HG03432 (cell line): ENCODE measurements around the gene RTEL1.
A peak's percentile ranks its signal among the peaks of the same experiment; 100 is the strongest.

Source experiments
- ATAC-seq: cut with Tn5 transposase; IDR thresholded peaks from one replicate; pipeline ENCODE4 v1.9.1; 2021; ENCODE audit warnings: mild to moderate bottlenecking, moderate library complexity; ENCODE audit not compliant: unreplicated experiment

The RTEL1 gene

DNA sequence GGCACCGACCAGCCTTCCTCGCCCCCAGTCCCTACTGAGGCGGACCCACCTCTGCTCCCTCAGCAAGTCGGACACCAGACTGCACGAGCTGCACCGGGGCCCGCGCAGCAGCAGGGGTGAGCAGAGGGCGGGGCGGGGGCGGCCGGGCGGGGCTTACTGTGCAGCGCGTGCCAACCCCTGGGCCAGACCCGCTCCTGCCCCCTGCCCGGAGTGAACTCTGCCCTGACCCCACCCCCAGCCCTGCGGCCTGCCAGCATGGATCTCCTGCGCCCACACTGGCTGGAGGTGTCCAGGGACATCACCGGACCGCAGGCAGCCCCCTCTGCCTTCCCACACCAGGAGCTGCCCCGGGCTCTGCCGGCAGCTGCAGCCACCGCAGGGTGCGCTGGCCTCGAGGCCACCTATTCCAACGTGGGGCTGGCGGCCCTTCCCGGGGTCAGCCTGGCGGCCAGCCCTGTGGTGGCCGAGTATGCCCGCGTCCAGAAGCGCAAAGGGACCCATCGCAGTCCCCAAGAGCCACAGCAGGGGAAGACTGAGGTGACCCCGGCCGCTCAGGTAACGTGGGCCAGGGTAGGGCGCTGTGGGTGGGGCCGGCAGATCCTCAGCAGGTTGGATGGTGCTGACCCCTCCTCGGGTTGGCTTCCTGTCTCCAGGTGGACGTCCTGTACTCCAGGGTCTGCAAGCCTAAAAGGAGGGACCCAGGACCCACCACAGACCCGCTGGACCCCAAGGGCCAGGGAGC, 80.0 kb downstream of the RTEL1 start:
- no peak for ATAC-seq

DNA sequence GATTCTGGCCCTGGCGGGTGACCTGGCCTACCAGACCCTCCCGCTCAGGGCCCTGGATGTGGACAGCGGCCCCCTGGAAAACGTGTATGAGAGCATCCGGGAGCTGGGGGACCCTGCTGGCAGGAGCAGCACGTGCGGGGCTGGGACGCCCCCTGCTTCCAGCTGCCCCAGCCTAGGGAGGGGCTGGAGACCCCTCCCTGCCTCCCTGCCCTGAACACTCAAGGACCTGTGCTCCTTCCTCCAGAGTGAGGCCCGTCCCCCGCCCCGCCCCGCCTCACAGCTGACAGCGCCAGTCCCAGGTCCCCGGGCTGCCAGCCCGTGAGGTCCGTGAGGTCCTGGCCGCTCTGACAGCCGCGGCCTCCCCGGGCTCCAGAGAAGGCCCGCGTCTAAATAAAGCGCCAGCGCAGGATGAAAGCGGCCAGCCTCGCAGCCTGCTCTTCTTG, 80.6 kb downstream of the RTEL1 start:
- no peak for ATAC-seq

DNA sequence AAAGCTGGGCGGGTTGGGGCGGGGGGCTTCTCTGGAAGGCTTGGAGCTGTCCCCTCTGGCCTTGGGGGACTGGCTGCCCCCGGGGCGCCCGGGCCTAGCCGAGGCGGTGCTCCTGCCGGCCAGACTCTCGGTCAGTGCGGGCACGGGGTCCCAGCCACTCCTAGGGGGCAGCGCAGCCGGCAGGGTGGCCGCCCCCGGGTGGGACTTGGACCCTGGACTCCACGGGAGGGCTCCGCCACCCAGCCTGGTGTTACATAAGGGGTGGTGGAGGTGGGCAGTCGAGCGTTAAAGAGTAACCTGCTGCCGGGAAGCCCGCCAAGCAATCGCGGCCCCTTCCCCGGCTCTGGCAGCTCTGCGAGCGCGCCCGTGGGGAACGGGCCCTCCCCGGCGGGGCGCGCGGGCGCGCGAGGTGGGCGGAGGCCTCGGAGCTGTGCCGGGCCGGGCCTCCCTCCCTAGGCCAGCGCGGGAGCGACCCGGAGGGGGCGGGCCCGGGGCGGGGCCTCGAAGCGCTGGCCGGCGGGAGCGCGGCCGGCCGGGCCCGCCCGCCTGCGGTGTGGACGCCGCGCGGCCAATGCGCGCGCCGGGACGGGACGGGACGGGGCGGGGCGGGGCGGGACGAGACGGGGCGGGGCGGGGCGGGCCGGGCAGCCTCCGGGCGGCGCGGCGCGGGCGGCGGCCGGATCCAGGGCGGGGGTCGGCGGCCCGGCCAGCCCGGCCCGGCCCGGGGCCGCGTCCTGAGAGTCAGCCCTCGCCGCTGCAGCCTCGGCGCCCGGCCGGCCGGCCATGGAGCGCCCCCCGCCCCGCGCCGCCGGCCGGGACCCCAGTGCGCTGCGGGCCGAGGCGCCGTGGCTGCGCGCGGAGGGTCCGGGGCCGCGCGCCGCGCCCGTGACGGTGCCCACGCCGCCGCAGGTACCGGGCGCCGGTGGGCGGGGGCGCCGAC, 81.3 kb downstream of the RTEL1 start, which contains the start of gene SLC2A4RG:
SLC2A4RG (plus strand) TSS at position 647 of the 940 bp plus-strand sequence; CDS start at position 784, 137 bp downstream.
- peak; percentile 53 for ATAC-seq

DNA sequence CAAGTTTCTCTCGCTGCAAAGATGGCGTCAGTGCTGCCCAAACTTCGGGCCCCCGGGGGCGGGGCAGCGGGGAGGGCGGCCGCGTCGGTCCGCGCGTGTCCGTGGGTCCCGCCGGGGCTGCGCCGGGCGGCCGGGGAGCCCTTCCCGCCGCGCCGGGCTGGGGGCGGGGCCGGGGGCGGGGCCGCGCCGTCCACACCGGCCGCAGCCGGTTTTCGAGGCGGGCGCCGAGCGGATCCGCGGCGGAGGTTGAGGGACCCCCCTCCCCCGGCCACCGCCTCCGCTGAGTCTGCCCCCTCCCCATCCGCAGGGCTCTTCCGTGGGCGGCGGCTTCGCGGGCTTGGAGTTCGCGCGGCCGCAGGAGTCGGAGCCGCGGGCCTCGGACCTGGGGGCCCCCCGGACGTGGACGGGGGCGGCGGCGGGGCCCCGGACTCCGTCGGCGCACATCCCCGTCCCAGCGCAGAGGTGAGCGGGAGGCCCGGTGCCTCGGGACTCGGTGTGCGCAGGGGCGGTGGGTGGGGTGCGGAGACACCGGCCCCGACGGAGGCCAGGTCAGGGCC, 82.0 kb downstream of the RTEL1 start:
- ATAC-seq, result peak; percentile 20

DNA sequence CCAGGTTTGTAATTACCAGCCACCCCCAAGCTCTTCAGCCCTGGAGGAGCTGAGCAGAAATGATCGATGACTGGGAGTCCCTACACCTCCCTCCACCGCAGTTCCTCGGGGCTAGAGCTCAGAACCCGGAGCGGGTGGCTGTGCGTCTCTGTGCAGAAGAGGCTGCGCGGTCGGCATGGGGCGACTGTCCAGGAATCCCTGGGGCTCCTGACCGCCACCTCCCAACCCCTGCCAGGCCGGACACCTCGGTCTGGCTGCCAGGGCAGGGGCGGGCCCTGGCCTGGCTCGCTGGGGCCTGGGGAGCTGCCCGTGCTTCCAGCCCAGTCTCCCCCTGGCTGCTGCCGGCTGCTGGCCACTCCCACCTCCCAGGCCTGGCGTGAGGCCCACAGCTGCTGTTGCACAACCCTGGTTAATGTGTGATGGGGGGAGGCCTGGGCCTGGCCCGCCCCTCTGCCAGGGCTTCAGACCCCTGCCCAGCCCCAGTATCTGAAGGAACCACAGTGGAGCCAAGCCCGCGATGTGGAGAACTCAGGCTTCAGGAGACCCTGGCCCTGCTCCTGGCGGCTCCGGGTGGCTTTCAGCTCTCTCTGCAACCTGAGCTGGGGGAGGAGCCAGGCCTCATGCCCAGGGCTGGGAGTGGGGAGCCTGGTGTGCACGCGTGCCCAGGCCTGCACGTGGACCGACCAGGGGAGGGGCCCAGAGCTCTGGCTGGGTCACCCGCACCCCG, 82.7 kb downstream of the RTEL1 start:
- ATAC-seq, result no peak

DNA sequence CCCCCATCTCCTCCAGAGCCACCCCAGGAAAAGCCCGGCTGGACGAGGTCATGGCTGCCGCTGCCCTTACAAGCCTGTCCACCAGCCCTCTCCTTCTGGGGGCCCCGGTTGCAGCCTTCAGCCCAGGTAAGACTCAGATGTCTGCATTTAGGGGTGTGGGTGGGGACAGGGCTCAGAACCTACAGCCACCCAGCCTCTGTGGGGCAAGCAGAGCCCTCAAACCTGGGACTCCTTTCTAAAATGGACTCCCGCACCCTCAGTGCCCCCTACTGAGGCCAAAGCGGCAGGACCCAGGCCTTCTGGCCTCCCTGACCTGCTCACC, 83.2 kb downstream of the RTEL1 start:
- no peak for ATAC-seq

DNA sequence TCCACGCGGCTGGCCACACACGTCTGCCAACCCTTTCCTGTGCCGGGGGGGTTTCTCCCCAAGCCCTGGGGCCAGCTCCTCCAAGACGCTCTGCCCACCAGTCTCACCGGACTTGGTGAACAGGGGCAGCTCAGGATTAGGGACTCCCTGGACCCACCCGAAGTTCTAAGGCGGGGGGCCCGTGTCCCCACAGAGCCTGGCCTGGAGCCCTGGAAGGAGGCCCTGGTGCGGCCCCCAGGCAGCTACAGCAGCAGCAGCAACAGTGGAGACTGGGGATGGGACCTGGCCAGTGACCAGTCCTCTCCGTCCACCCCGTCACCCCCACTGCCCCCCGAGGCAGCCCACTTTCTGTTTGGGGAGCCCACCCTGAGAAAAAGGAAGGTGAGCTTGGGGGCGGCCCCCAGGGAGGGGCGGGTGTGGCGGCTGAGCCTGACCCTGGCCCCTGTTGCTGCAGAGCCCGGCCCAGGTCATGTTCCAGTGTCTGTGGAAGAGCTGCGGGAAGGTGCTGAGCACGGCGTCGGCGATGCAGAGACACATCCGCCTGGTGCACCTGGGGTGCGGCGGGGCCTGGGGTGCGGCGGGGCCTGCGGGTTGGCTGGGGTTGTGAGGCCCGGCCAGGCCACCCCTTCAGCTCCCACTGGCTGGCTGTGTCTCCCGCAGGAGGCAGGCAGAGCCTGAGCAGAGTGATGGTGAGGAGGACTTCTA, 83.7 kb downstream of the RTEL1 start:
- ATAC-seq, result no peak

DNA sequence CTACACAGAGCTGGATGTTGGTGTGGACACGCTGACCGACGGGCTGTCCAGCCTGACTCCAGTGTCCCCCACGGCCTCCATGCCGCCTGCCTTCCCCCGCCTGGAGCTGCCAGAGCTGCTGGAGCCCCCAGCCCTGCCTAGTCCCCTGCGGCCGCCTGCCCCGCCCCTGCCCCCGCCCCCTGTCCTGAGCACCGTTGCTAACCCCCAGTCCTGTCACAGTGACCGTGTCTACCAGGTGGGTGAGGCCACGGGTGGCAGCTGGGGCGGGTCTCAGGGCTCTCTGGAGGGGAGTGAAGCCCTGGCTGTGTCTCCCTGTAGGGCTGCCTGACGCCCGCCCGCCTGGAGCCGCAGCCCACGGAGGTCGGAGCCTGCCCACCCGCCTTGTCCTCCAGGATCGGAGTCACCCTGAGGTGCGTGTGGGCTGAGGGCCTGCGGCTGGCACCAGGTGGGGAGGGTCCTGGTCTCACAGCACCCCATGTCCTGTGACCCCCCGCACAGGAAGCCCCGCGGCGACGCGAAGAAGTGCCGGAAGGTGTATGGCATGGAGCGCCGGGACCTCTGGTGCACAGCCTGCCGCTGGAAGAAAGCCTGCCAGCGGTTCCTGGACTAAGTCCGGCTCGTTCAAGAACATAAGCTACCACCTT, 84.4 kb downstream of the RTEL1 start:
- ATAC-seq, result no peak

DNA sequence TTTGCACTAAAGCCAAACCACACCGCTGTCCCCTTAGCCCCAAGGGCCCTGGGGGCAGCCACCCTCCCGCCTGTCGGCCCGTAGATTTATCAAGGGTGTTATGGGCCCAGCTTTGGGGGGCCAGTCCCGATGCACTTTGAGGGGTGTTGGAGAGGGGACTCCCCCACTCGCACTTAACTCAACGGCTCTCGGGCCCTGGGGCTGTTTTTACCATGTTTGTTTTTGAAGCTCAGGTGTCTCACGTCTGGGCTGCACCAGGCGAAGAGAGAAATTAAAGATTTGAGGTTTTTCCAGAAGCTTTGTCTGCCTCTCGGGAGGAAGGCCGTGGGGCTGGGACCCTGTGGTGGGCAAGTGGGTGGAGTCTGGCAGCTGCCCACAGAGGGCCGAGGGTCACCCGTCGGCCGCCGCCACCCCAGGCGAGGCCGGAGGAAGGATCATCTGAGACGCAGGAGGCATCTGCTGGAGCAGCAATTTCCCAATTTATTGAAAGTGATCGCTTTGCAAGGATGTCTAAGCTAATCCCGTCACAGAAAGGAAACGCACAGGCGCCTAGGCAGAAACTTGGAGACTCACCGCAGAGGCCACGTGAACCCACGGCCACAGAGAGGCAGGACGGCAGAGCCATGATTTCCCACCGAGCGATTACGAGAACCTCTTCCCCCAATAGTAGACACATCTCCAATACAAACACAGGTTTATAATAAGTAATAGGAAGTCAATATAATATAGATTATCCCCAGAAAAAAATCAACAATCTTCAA, 85.3 kb downstream of the RTEL1 start:
- no peak for ATAC-seq

DNA sequence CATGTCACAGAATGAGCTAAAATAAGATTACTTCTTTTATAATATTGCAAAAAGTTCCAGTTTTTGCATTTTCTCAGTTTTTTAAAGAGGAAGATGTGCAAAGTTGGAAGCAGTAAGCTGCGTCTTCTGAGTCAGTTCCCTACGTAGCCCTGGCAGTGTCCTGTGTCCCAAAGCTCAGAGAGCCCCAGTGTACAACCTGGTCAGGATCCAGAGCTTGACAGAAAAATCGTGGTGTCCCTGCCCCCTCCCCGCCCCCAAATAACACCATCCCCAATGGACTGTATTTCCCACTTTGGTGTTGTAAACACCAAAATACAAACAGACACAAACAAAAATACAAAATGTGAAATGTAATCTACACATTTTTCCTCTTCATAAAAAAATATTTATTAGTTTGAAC, 86.0 kb downstream of the RTEL1 start:
- no peak for ATAC-seq

DNA sequence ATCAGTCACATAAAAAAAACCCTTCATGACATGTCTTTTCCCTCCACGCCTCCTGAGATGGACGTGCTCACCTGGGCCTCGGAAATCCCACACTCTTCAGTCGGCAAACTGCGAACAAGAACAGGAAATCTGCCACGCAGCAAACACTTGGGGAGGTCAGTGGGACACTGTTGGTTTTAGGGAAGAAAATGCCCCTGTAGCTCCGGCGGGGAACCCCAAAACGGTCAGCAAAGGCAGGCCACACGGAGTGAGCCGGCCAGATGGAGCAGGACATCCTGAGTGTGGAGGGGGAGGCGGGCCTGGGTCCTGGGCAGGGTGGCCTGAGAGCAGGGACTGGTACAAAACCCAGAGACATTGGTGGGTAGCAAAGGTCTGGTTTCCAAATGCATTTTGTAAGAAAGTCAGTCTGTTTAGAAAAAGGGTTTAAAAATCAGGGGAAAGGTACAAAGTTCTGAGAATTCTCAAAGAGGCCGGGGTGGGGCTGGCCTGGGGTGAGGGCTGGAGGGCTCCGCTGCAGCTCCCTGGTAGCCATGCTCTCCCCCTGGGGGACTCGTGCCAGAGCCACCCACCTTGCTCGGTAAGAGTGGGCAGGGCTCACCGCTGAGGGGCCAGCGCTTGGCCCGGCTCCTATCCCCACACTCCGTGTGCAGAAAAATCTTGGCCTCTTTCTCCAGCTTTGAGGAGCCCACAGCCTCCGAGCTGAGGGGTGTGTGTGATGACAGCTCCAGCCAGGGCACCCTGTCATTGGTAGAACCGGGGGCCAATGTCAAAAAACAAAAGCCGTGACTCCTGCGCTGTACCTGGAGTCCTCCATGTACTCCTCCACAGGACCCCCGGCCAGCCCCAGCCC, 86.7 kb downstream of the RTEL1 start:
- no peak for ATAC-seq

DNA sequence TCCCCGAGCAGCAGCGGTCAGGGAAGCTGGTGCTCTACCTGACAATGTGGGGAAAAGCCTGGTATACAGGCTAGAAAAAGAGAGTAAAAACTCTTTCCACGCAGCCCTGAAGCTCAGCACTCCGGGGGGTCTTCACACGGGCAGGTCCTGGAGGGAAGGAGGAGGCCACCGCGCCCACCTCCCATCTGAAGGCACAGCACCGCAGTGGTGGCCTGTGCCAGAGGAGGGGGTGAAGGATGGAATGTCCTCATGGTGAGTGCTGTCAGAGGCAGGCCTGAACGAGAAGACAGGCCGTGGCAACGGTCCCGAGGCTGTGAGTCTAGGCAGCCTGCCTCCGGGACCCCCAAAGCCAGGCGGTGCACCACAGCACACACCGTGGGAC, 87.3 kb downstream of the RTEL1 start:
- no peak for ATAC-seq
